GM23338 (cell line): ENCODE measurements around the gene PRKCD. TPM values are rescaled to one million over a fixed set of nuclear protein-coding genes. Genes with fewer than 3 reads are reported as not detected.

Experiments
- ATAC-seq: fragments of 200-7000 bp; cut with Tn5 transposase; 3 replicates; pipeline ENCODE4 v1.9.1; 2020
- DNase-seq: peaks from one replicate; pipeline ENCODE4 v3.0.0-alpha.2; 2015; ENCODE audit warnings: low spot score
- H2AFZ ChIP-seq: fragments of 200-600 bp; sonication (generic); 2 replicates; pipeline ENCODE4 v1.8.0; 2016; ENCODE audit warnings: antibody characterized with exemption, mild to moderate bottlenecking, moderate library complexity
- H3F3A ChIP-seq: fragments of 200-600 bp; sonication (generic); replicated peaks from 2 replicates; pipeline ENCODE4 v1.8.0; 2017; ENCODE audit warnings: antibody characterized with exemption, mixed run types, low read depth
- H3K27ac ChIP-seq: fragments of 200-600 bp; sonication (generic); 2 replicates; pipeline ENCODE4 v1.6.1; 2016; ENCODE audit warnings: low read depth
- H3K27me3 ChIP-seq: fragments of 200-600 bp; sonication (generic); 2 replicates; pipeline ENCODE4 v1.8.0; 2016; ENCODE audit warnings: mild to moderate bottlenecking, mixed run types, moderate library complexity; ENCODE audit not compliant: insufficient read depth
- H3K36me3 ChIP-seq: fragments of 200-600 bp; sonication (generic); 2 replicates; pipeline ENCODE4 v1.8.0; 2016; ENCODE audit warnings: mild to moderate bottlenecking; ENCODE audit not compliant: insufficient read depth
- H3K4me1 ChIP-seq: fragments of 200-600 bp; sonication (generic); 2 replicates; pipeline ENCODE4 v1.8.0; 2016; ENCODE audit warnings: mild to moderate bottlenecking, moderate library complexity; ENCODE audit not compliant: insufficient read depth
- H3K4me2 ChIP-seq: fragments of 200-600 bp; sonication (generic); 2 replicates; pipeline ENCODE4 v1.7.1; 2017; ENCODE audit warnings: mixed run types
- H3K4me3 ChIP-seq: fragments of 200-600 bp; sonication (generic); 2 replicates; pipeline ENCODE4 v1.6.1; 2016; ENCODE audit warnings: mixed run types
- H3K79me2 ChIP-seq: fragments of 200-600 bp; sonication (generic); replicated peaks from 2 replicates; pipeline ENCODE4 v1.8.0; 2017; ENCODE audit warnings: mild to moderate bottlenecking; ENCODE audit not compliant: insufficient read depth
- H3K9me2 ChIP-seq: fragments of 200-600 bp; sonication (generic); 2 replicates; pipeline ENCODE4 v1.8.0; 2017; ENCODE audit not compliant: insufficient read depth
- H4K20me1 ChIP-seq: fragments of 200-600 bp; sonication (generic); replicated peaks from 2 replicates; pipeline ENCODE4 v1.8.0; 2017; ENCODE audit warnings: mild to moderate bottlenecking; ENCODE audit not compliant: insufficient read depth
- H3K27ac Mint-ChIP-seq: 2 replicates; pipeline ENCODE4 v1.8.0; 2020; ENCODE audit warnings: inconsistent platforms, mild to moderate bottlenecking, moderate library complexity, mixed read lengths
- H3K27me3 Mint-ChIP-seq: 3 replicates; pipeline ENCODE4 v1.8.0; 2022; ENCODE audit warnings: low read depth, mild to moderate bottlenecking, moderate library complexity, mixed read lengths, inconsistent platforms; ENCODE audit not compliant: insufficient read depth, poor library complexity
- H3K36me3 Mint-ChIP-seq: 3 replicates; pipeline ENCODE4 v1.8.0; 2021; ENCODE audit warnings: low read depth, mild to moderate bottlenecking, inconsistent platforms, moderate library complexity, mixed read lengths
- H3K4me1 Mint-ChIP-seq: 3 replicates; pipeline ENCODE4 v1.8.0; 2020; ENCODE audit warnings: mild to moderate bottlenecking, inconsistent platforms, mixed read lengths
- H3K4me3 Mint-ChIP-seq: 3 replicates; pipeline ENCODE4 v1.8.0; 2021; ENCODE audit warnings: moderate library complexity, mild to moderate bottlenecking, inconsistent platforms, mixed read lengths
- H3K9me3 Mint-ChIP-seq: 3 replicates; pipeline ENCODE4 v1.8.0; 2020; ENCODE audit warnings: moderate library complexity, mild to moderate bottlenecking, inconsistent platforms, mixed read lengths
- CREB1 ChIP-seq: fragments of 250-450 bp; sonication (Bioruptor Pico); IDR thresholded peaks from 2 replicates; pipeline ENCODE4 v1.5.0; 2020; ENCODE audit warnings: low read depth, mild to moderate bottlenecking, moderate library complexity
- CTCF ChIP-seq, 2 experiments: fragments of 200-600 bp in 1 of 2; sonication (generic) in 1 of 2; conservative IDR thresholded peaks; 2 replicates each; pipeline versions ENCODE4 v1.5.1 to v1.6.1; 2016 to 2017; ENCODE audit warnings: antibody characterized with exemption in 2 of 2, low read depth in 2 of 2, mild to moderate bottlenecking in 2 of 2, moderate library complexity in 1 of 2
- EZH2 ChIP-seq: fragments of 200-600 bp; sonication (generic); IDR thresholded peaks from one replicate; pipeline ENCODE4 v1.8.0; 2017; ENCODE audit warnings: antibody characterized with exemption, mild to moderate bottlenecking, low read depth; ENCODE audit not compliant: unreplicated experiment
- EZH2phosphoT487 ChIP-seq: fragments of 200-600 bp; sonication (generic); IDR thresholded peaks from one replicate; pipeline ENCODE4 v1.8.1; 2018; ENCODE audit warnings: antibody characterized with exemption; ENCODE audit not compliant: unreplicated experiment
- JUNB ChIP-seq: IDR thresholded peaks from one replicate; pipeline ENCODE4 v1.6.1; 2016; ENCODE audit warnings: antibody characterized with exemption; ENCODE audit not compliant: unreplicated experiment
- NANOG ChIP-seq: IDR thresholded peaks from 2 replicates; pipeline ENCODE4 v1.6.1; 2016; ENCODE audit warnings: antibody characterized with exemption, borderline replicate concordance
- POLR2AphosphoS5 ChIP-seq: IDR thresholded peaks from 2 replicates; pipeline ENCODE4 v1.6.1; 2016; ENCODE audit warnings: antibody characterized with exemption, low read depth
- REST ChIP-seq: IDR thresholded peaks from one replicate; pipeline ENCODE4 v1.6.1; 2018; ENCODE audit warnings: antibody characterized with exemption; ENCODE audit not compliant: unreplicated experiment
- STAT1 ChIP-seq: IDR thresholded peaks from one replicate; pipeline ENCODE4 v1.6.1; 2016; ENCODE audit warnings: antibody characterized with exemption; ENCODE audit not compliant: unreplicated experiment
- ZNF114 ChIP-seq: fragments of 250-450 bp; sonication (Bioruptor Pico); IDR thresholded peaks from 2 replicates; pipeline ENCODE4 v1.5.0; 2020; ENCODE audit warnings: mild to moderate bottlenecking, moderate library complexity
- ZNF331 ChIP-seq: fragments of 250-450 bp; sonication (Bioruptor Pico); IDR thresholded peaks from 2 replicates; pipeline ENCODE4 v1.5.0; 2020; ENCODE audit warnings: low read depth, mild to moderate bottlenecking, moderate library complexity
- ZNF462 ChIP-seq: fragments of 250-450 bp; sonication (Bioruptor Pico); IDR thresholded peaks from 2 replicates; pipeline ENCODE4 v1.5.0; 2020; ENCODE audit warnings: mild to moderate bottlenecking, moderate library complexity
- long read RNA-seq: library from polyadenylated mRNA; unstranded; transcript quantifications from one replicate; pipeline ENCODE4 v2.0.0, GENCODE V29; 2020; ENCODE audit not compliant: unreplicated experiment
- polyA plus RNA-seq: library from polyadenylated mRNA; unstranded; fragments of >200 nt; fragmentation: Nextera tagmentation; extraction: Ambion mirVana; gene quantifications from 2 replicates; pipeline ENCODE4 v1.2.1, GENCODE V29; 2016
- total RNA-seq: library from RNA; depleted of rRNA; stranded (reverse); fragments of >200 nt; shearing (Covaris generic); gene quantifications from 2 replicates; pipeline ENCODE4 v1.2.3, GENCODE V29; 2014; rRNA removed
- TF ChIP-seq, protein P1 (sequence below): IDR thresholded peaks from 2 replicates; pipeline ENCODE4 v1.6.1; 2016; ENCODE audit warnings: antibody characterized with exemption

The PRKCD gene
- total RNA-seq: 10.2 and 11.8 TPM in 2 replicates
- 11.3 and 12.5 TPM in 2 replicates for polyA plus RNA-seq
- long read RNA-seq, transcript PRKCD-202 (18 exons, 2,810 nt): major isoform, 7 of 14 reads
- long read RNA-seq, partial matches to known transcripts: 2 of 14 reads
- long read RNA-seq, other reads (novel, unspliced or antisense): 2 of 14 reads

GRCh38 chr3:53160660-53161449 is at the start of gene PRKCD:
Gene PRKCD, plus strand, starts transcription at chr3:53161209. Its CDS starts 17,214 bp downstream, at chr3:53178423.
- H3K4me1 ChIP-seq: peaks cover 32% of the 10 kb centered on the region
- TF ChIP-seq CTCF (conservative IDR thresholded peaks at IDR 0.05; ENCODE audit: low read depth in 2 of 2) (peak; percentile 31 to 35; a peak in 3 of 4 replicates), EZH2 (no peak), STAT1 (no peak), ZNF114 (CRISPR knock-in tag) (no peak), ZNF331 (CRISPR knock-in tag) (no peak), EZH2phosphoT487 (no peak), ZNF462 (no peak), POLR2AphosphoS5 (peak; percentile 70), REST (no peak), JUNB (no peak), CREB1 (CRISPR knock-in tag) (no peak), NANOG (no peak)
- TF ChIP-seq, protein P1, sequence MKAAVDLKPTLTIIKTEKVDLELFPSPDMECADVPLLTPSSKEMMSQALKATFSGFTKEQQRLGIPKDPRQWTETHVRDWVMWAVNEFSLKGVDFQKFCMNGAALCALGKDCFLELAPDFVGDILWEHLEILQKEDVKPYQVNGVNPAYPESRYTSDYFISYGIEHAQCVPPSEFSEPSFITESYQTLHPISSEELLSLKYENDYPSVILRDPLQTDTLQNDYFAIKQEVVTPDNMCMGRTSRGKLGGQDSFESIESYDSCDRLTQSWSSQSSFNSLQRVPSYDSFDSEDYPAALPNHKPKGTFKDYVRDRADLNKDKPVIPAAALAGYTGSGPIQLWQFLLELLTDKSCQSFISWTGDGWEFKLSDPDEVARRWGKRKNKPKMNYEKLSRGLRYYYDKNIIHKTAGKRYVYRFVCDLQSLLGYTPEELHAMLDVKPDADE: no peak
- DNase-seq: peak; percentile 91
- peak within 1 kb of the TSS; percentile 95 for H3K4me2 ChIP-seq
- peaks cover 3% of the 10 kb centered on the region; the same call in 1 of the 3 replicates for H3K9me3 Mint-ChIP-seq
- H3K27ac Mint-ChIP-seq: no peak within 1 kb of the TSS
- H3K27me3 ChIP-seq: peaks cover 10% of the 10 kb centered on the region
- H3K9me2 ChIP-seq: no peaks in the 10 kb centered on the region
- no peaks in the 10 kb centered on the region for H3F3A ChIP-seq
- no peak within 1 kb of the TSS for H3K27ac ChIP-seq
- H3K36me3 Mint-ChIP-seq: no peaks in the 10 kb centered on the region; the same call in 2 of the 3 replicates
- peak within 1 kb of the TSS; percentile 88 for H3K4me3 Mint-ChIP-seq
- 0 out of 2 replicates have a peak, but pooled peaks cover 12% of the 10 kb centered on the region for H3K79me2 ChIP-seq
- peaks cover 45% of the 10 kb centered on the region for H3K4me1 Mint-ChIP-seq
- ATAC-seq: peak; percentile 71
- peaks cover 7% of the 10 kb centered on the region for H4K20me1 ChIP-seq
- peaks cover 30% of the 10 kb centered on the region for H3K27me3 Mint-ChIP-seq
- peak within 1 kb of the TSS; percentile 94 for H2AFZ ChIP-seq
- peak within 1 kb of the TSS; percentile 84 for H3K4me3 ChIP-seq
- no peaks in the 10 kb centered on the region for H3K36me3 ChIP-seq
